Common myeloid progenitor, CD34-positive (primary cell): ENCODE measurements around the gene RMND1.

Experiments used
- CTCF ChIA-PET: fragments of 350-600 bp; sonication (Branson Sonifier 250); formaldehyde crosslinking; loops from one replicate; lab custom pipeline; 2021; ENCODE audit warnings: antibody characterized with exemption; lab: Charles Lee
- POLR2A ChIA-PET: fragments of 350-600 bp; sonication (Branson Sonifier 250); formaldehyde crosslinking; loops from one replicate; lab custom pipeline; 2021; ENCODE audit warnings: antibody characterized with exemption; lab: Charles Lee
- DNase-seq, 3 donors: peaks; one replicate each; pipeline versions ENCODE4 v3.0.0 to v3.0.0-alpha.2; 2013
- H3K27ac ChIP-seq, 2 experiments: 1 replicate in 1 of 2; 2 replicates in 1 of 2; pipeline ENCODE4 v1.7.0; 2013; ENCODE audit warnings: inconsistent platforms in 2 of 2, low read length in 2 of 2, mild to moderate bottlenecking in 2 of 2, low read depth in 1 of 2, moderate library complexity in 1 of 2; ENCODE audit not compliant: severe bottlenecking in 2 of 2, insufficient read depth in 1 of 2, poor library complexity in 1 of 2
- H3K27me3 ChIP-seq, 5 experiments: replicated peaks in 2 of 5; 1 replicate in 3 of 5; 2 replicates in 2 of 5; pipeline versions ENCODE4 v1.6.1 to v1.7.0; 2013; ENCODE audit warnings: low read length in 4 of 5, mild to moderate bottlenecking in 2 of 5, moderate library complexity in 2 of 5, inconsistent platforms in 1 of 5; ENCODE audit not compliant: insufficient read depth in 5 of 5, control insufficient read depth in 4 of 5
- H3K36me3 ChIP-seq, 4 experiments: 1 replicate in 2 of 4; 2 replicates in 2 of 4; pipeline versions ENCODE4 v1.6.1 to v1.7.0; 2013; ENCODE audit warnings: low read length in 3 of 4, control low read depth in 1 of 4, mild to moderate bottlenecking in 1 of 4; ENCODE audit not compliant: control insufficient read depth in 4 of 4, insufficient read depth in 4 of 4
- H3K4me1 ChIP-seq, 4 experiments: 1 replicate in 3 of 4; 2 replicates in 1 of 4; pipeline versions ENCODE4 v1.6.1 to v1.7.1; 2013; ENCODE audit warnings: low read length in 3 of 4, mild to moderate bottlenecking in 3 of 4, control low read depth in 1 of 4, inconsistent platforms in 1 of 4, moderate library complexity in 1 of 4; ENCODE audit not compliant: control insufficient read depth in 4 of 4, insufficient read depth in 4 of 4; ENCODE audit errors: control extremely low read depth in 1 of 4
- H3K4me3 ChIP-seq, 7 experiments: 1 replicate in 4 of 7; 2 replicates in 3 of 7; pipeline versions ENCODE4 v1.5.1 to v1.7.0; 2013; ENCODE audit warnings: mild to moderate bottlenecking in 7 of 7, low read length in 6 of 7, moderate library complexity in 6 of 7, inconsistent platforms in 2 of 7, low read depth in 2 of 7, control low read depth in 1 of 7; ENCODE audit not compliant: insufficient read depth in 4 of 7, control insufficient read depth in 1 of 7; ENCODE audit errors: extremely low read depth in 1 of 7
- H3K9me3 ChIP-seq, 5 experiments: 1 replicate in 4 of 5; 2 replicates in 1 of 5; pipeline versions ENCODE4 v1.6.1 to v1.7.1; 2013; ENCODE audit warnings: low read length in 4 of 5, mild to moderate bottlenecking in 2 of 5, inconsistent platforms in 1 of 5, low read depth in 1 of 5, moderate library complexity in 1 of 5; ENCODE audit not compliant: control insufficient read depth in 4 of 5, insufficient read depth in 2 of 5; ENCODE audit errors: control extremely low read depth in 1 of 5
- WGBS: methylation state at CpG from one replicate; pipeline ENCODE4 v1.1.5; 2013; ENCODE audit not compliant: insufficient coverage; 5-methylcytosine and 5-hydroxymethylcytosine counted together

Gene RMND1

DNA sequence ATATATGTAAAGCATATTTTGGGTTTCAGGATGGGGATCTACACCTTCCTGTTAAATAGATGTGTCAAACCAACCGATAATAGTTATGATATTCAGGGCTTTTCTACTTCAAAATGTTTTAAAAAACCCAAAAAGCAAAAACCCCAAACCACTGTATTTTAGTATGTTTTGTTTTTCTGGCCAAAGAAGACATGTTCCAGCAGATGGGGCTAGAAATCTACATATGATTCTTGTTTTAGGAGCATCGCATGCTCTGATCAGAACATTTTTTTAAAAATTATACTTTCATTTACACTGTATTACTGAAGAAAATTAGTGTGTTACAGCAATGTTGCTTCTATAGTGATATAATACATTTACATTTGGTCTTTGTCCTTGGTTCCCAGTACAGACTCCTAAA, 11.0 kb downstream of the RMND1 start:
- Histone ChIP-seq H3K9me3 (no peaks in the 10 kb centered on the region), H3K4me3 (no peak overlapping the region), H3K36me3 (peaks cover 3 to 31% (median 6%) of the 10 kb centered on the region in 4 experiments), H3K27me3 (no peaks in the 10 kb centered on the region), H3K4me1 (peaks cover 0 to 4% (median 0%) of the 10 kb centered on the region in 4 experiments), H3K27ac (no peak overlapping the region)
- DNase-seq = peak; percentile 61 to 78 (median 76)
- ChIA-PET CTCF (interaction anchor here (0.8 to 5.0 kb wide), 26 partner anchors 8 to 917 kb away, joined by 3 to 41 read pairs (median 4); partner anchors contain the start of genes RMND1 and ZBTB2), POLR2A (interaction anchor here (1.3 kb wide), 1 partner anchor 11 kb away, joined by 4 read pairs; the partner anchor contains the start of gene RMND1)
- no CpG with 5 or more reads among the region's 2 CpGs for WGBS

DNA sequence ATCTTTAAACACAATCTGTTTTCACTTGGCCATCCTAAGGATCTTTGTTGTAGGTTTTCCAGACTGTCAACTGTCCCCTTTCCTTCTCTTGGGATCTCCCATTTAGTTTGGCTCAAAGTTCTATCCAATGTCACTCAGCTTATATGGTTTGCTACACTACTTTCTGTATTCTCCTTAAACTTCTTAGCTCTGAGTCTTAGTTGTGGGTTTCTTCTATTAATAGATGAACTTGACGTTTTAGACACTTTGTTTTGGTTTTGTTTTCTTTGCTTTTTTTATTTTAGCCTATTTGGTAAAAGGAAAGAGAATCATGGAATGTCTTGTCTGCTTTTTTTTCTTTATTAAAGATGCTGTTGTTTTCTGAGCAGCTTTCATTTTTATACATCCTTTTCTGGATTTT, 11.4 kb downstream of the RMND1 start:
- POLR2A ChIA-PET = no interaction called here
- Histone ChIP-seq H3K27ac (no peak overlapping the region), H3K36me3 (peaks cover 3 to 31% (median 6%) of the 10 kb centered on the region in 4 experiments), H3K27me3 (no peaks in the 10 kb centered on the region), H3K4me1 (peaks cover 0 to 4% (median 0%) of the 10 kb centered on the region in 4 experiments), H3K4me3 (no peak overlapping the region), H3K9me3 (no peaks in the 10 kb centered on the region)
- WGBS = no CpG with 5 or more reads among the region's 1 CpG
- CTCF ChIA-PET = interaction anchor here (0.6 to 5.0 kb wide), 16 partner anchors 8 to 918 kb away, joined by 3 to 41 read pairs (median 4); partner anchors contain the start of genes RMND1 and ZBTB2
- DNase-seq = no peak

DNA sequence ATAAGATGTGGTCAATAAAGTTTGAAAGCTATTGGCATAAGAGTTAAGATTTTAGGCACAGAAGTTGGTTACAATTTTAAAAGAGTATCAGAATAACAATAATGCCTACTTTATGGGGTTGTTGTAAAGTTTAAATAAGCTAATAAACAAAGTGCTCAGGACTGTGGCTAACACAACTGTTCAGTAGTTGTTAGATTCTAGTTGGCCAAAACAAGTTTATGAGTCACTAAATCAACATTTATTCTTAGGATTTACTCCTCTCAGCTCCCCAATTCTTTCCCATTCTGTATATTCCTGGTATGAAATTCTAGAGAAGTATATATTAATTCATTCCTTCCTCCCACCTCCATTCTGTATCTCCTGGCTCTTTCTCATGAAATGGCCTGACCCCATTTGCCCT, 14.5 kb downstream of the RMND1 start:
- ChIA-PET POLR2A (interaction anchor here (0.6 kb wide), 1 partner anchor 236 kb away, joined by 3 read pairs; no protein-coding TSS in a partner anchor), CTCF (interaction anchor here (0.8 to 3.0 kb wide), 8 partner anchors 9 to 830 kb away, joined by 3 to 12 read pairs (median 4); no protein-coding TSS in a partner anchor)
- Histone ChIP-seq H3K36me3 (peaks cover 3 to 26% (median 8%) of the 10 kb centered on the region in 4 experiments), H3K4me3 (no peak overlapping the region), H3K9me3 (no peaks in the 10 kb centered on the region), H3K27ac (no peak overlapping the region), H3K27me3 (no peaks in the 10 kb centered on the region), H3K4me1 (peaks cover 0 to 2% (median 0%) of the 10 kb centered on the region in 4 experiments)
- no peak for DNase-seq

DNA sequence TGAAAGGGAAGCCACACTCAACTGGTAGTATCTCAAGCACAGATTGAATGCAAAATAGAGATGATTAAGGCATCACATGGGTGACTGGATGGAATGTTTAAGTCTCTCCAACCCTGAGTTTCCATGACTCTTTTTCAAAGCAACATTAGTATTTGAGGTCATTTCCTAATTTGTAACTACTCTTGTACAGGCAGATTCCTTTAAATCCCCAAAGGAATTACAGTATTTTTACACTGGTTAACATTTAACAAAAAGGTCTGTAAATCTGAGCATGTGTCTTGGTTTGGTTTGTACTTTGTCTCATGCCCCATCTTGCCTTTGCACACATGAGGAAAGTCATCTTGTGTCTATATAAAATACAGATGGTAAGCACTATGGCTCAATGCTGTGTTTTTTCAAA, 15.1 kb downstream of the RMND1 start:
- CTCF ChIA-PET = interaction anchor here (1.0 to 3.0 kb wide), 5 partner anchors 10 to 40 kb away, joined by 3 to 12 read pairs (median 6); no protein-coding TSS in a partner anchor
- Histone ChIP-seq H3K9me3 (no peaks in the 10 kb centered on the region), H3K27me3 (no peaks in the 10 kb centered on the region), H3K4me1 (peaks cover 0 to 2% (median 0%) of the 10 kb centered on the region in 4 experiments), H3K36me3 (peaks cover 5 to 28% (median 10%) of the 10 kb centered on the region in 4 experiments), H3K27ac (no peak overlapping the region), H3K4me3 (no peak overlapping the region)
- POLR2A ChIA-PET = interaction anchor here (0.6 kb wide), 1 partner anchor 237 kb away, joined by 3 read pairs; no protein-coding TSS in a partner anchor
- no peak for DNase-seq

DNA sequence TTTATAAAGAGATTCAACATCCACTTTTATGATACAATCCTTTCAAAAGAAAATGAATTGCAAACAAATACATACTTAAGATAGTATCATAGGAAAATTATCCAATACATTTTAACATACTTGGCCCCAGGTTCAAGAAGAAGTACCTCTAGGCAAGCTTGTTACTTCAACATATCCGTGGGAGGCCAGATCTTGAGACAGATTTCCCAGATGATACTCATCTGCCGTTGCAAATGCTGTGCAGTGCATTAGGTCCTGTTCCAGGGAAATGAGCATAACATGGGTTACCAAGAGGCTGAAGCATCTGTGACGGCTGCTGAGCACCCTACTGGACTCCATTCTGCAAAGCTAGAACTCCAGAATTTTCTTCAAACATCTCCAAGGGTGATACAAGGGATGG, 15.6 kb downstream of the RMND1 start:
- Histone ChIP-seq H3K27me3 (no peaks in the 10 kb centered on the region), H3K36me3 (peaks cover 7 to 26% (median 12%) of the 10 kb centered on the region in 4 experiments), H3K4me3 (no peak overlapping the region), H3K4me1 (peaks cover 0 to 2% (median 0%) of the 10 kb centered on the region in 4 experiments), H3K27ac (no peak overlapping the region), H3K9me3 (no peaks in the 10 kb centered on the region)
- ChIA-PET POLR2A (no interaction called here), CTCF (interaction anchor here (3.0 kb wide), 1 partner anchor 10 kb away, joined by 12 read pairs; no protein-coding TSS in a partner anchor)
- DNase-seq = no peak
- WGBS = 100% methylated on average over 3 of the region's 3 CpGs

DNA sequence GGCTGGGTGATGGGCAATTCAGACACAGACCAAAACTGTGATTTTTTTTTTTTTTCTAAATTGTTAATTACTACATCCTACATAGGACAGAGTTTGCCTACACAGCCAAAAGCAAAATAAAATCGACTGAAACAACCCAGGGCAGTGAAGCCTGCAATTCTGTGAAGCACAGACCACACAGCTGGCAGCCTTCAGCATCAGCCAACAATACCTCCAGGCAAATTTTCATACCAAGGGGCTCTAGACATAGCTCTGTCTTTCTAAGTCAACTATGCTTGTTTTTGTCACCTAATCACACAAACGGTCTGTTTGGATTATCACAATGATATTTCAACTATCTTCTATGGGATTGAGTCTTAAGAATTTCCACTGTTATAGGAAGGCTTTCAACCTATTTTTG, 17.6 kb downstream of the RMND1 start:
- no peak overlapping the region for H3K27ac ChIP-seq
- no peaks in the 10 kb centered on the region for H3K9me3 ChIP-seq
- ChIA-PET CTCF (interaction anchor here (0.7 to 1.4 kb wide), 5 partner anchors 8 to 685 kb away, joined by 3 to 4 read pairs (median 3); partner anchors contain the start of gene RMND1), POLR2A (no interaction called here)
- H3K36me3 ChIP-seq = peaks cover 12 to 41% (median 22%) of the 10 kb centered on the region in 4 experiments
- no peak for DNase-seq
- H3K4me3 ChIP-seq = no peak overlapping the region
- H3K4me1 ChIP-seq = no peaks in the 10 kb centered on the region
- WGBS = 86% methylated on average over 1 of the region's 2 CpGs
- H3K27me3 ChIP-seq = no peaks in the 10 kb centered on the region

DNA sequence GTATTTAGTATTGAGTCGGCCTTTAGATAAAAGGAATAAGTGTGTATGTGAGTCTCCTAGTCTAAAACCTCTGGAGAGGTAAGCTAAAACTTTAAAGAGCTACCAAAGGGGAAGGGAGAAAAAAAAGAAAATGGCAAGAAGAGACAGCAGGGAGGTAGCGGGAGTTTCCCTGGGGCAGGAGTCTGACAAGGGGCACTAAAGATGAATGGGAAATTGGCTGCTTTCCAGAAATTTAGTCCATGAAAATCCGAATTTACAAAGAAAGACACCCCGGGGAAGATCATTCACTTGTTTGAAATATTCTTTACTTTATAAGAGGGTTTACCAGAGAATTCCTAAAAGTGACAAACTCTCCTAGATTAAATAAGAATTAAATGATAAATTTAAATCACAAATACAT, 19.3 kb downstream of the RMND1 start:
- no peak overlapping the region for H3K4me3 ChIP-seq
- ChIA-PET POLR2A (no interaction called here), CTCF (interaction anchor here (0.6 to 1.5 kb wide), 5 partner anchors 8 to 27 kb away, joined by 3 to 5 read pairs (median 3); no protein-coding TSS in a partner anchor)
- DNase-seq = no peak
- 93% methylated on average over 3 of the region's 4 CpGs for WGBS
- H3K36me3 ChIP-seq = peaks cover 11 to 45% (median 26%) of the 10 kb centered on the region in 4 experiments
- no peak overlapping the region for H3K27ac ChIP-seq
- no peaks in the 10 kb centered on the region for H3K27me3 ChIP-seq
- H3K4me1 ChIP-seq = no peaks in the 10 kb centered on the region
- H3K9me3 ChIP-seq = no peaks in the 10 kb centered on the region
